ENCODE results near the gene APOC4. TPM values are rescaled to one million over a fixed set of nuclear protein-coding genes. Genes with fewer than 3 reads are reported as not detected.
"Not testable (repeated sequence)": the region's sequence is repeated elsewhere in the genome, so short reads cannot be mapped to it uniquely, and the experiment has no call there.

Gene APOC4
- polyA plus RNA-seq, 4 donors, result not detected

DNA sequence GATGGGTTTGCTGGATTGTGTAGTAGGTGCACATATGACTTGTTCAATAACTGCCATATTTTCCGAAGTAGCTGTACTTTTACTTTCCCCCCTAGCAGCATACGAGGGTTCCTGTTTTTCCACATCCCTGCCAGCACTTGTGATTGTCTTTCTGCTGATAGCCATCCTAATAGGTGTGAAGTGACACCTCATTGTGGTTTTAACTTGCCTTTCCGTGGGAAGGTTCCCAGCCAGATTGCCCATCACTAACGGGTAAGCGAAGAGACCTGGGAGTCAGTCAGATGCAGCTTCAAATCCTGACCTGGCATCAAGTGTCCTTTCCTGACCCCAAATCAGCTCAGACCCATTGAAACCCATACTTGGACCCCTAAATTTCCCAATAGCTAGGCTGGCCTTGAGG is 17.7 kb downstream of the APOC4 start:
- Histone ChIP-seq H3K27ac (ENCODE audit: low read depth in 1 of 3, low read length in 2 of 3) (no peak overlapping the region), H3K27me3 (ENCODE audit: control insufficient read depth in 3 of 3, insufficient read depth in 3 of 3, low read length in 3 of 3) (no peaks in the 10 kb centered on the region), H3K4me1 (ENCODE audit: control insufficient read depth in 3 of 3, insufficient read depth in 2 of 3, low read depth in 1 of 3, low read length in 2 of 3) (peaks cover 6 to 15% (median 7%) of the 10 kb centered on the region in 3 donors), H3K36me3 (ENCODE audit: control insufficient read depth in 3 of 3, insufficient read depth in 2 of 3, low read depth in 1 of 3, low read length in 3 of 3) (peaks cover 5 to 52% (median 8%) of the 10 kb centered on the region in 3 donors), H3K4me3 (ENCODE audit: low read depth in 1 of 3, low read length in 3 of 3) (no peak overlapping the region), H3K9me3 (ENCODE audit: control insufficient read depth in 2 of 2, insufficient read depth in 1 of 2, low read depth in 1 of 2, low read length in 1 of 2) (no peaks in the 10 kb centered on the region)
- WGBS, 3 donors, result 80 to 88% (median 84%) methylated on average over 5 of the region's 5 CpGs
- DNase-seq, result no peak
- no peak for FAIRE-seq

DNA sequence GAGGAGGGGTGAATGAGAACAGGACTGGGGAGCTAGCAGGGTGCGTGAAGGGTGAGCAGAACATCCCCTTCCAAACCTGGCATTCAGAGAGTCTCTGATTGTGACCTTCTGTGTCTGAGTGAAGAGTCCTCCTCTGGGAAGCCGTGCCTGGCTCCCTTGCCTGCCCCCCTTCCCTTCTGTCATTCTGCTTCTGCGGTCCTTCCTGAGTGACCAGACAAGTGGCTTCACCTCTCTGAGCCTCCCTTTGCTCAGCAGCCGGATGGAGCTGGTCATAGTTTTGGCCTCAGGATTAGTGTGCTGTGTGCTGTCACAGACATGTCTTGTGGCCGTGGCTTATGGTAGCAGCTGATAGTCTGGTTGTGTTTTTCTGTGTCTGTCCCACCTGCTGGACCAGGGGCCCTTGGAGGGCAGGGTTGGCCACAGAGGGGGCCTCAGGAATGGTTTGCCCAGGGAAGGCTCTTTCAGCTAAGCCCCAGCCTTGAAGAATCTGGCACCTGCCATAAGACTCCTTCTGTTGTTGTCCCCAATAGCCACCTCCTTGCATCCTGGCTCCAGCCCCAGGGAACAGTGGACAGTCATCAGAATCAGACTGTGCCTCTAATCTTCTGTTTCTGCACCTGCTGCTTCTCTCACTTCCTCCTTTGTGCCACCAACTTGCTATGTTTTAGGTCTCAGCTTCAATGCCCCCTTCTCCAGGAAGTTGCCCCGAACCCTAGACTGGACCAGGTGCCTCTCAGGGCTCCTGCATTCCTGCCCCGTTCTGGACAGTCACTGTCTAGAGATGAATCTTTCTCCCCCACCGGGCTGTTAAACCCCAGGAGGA is 19.1 kb downstream of the APOC4 start:
- Histone ChIP-seq H3K4me1 (ENCODE audit: control insufficient read depth in 3 of 3, insufficient read depth in 2 of 3, low read depth in 1 of 3, low read length in 2 of 3) (peaks cover 5 to 12% (median 6%) of the 10 kb centered on the region in 3 donors), H3K9me3 (ENCODE audit: control insufficient read depth in 2 of 2, insufficient read depth in 1 of 2, low read depth in 1 of 2, low read length in 1 of 2) (no peaks in the 10 kb centered on the region), H3K27me3 (ENCODE audit: control insufficient read depth in 3 of 3, insufficient read depth in 3 of 3, low read length in 3 of 3) (no peaks in the 10 kb centered on the region), H3K27ac (ENCODE audit: low read depth in 1 of 3, low read length in 2 of 3) (peak overlapping the region in 1 of 3 donors; percentile 37), H3K4me3 (ENCODE audit: low read depth in 1 of 3, low read length in 3 of 3) (no peak overlapping the region), H3K36me3 (ENCODE audit: control insufficient read depth in 3 of 3, insufficient read depth in 2 of 3, low read depth in 1 of 3, low read length in 3 of 3) (peaks cover 5 to 62% (median 8%) of the 10 kb centered on the region in 3 donors)
- 80 to 82% (median 81%) methylated on average over 8 of the region's 8 CpGs for WGBS, 3 donors
- no peak for DNase-seq
- FAIRE-seq, result no peak

DNA sequence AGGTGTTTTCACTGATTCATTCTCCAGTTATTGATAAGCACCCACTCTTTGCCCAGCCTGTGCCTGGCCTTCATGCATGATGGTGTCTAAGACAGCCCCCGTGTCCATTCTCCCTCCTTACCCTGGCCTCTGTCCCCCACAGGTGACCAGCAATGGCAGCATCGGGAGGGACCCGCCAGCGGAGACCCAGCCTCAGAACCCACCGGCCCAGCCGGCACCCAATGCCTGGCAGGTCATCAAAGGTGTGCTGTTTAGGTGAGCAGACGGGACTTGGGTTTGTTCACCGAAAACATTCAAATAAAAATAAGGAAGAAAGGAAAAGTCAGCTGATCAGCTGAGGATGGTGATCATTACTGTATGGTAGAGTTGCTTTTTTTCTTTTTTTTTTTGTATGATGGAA is 19.8 kb downstream of the APOC4 start:
- Histone ChIP-seq H3K27ac (ENCODE audit: low read depth in 1 of 3, low read length in 2 of 3) (no peak overlapping the region), H3K4me3 (ENCODE audit: low read depth in 1 of 3, low read length in 3 of 3) (no peak overlapping the region), H3K36me3 (ENCODE audit: control insufficient read depth in 3 of 3, insufficient read depth in 2 of 3, low read depth in 1 of 3, low read length in 3 of 3) (peaks cover 5 to 67% (median 8%) of the 10 kb centered on the region in 3 donors), H3K27me3 (ENCODE audit: control insufficient read depth in 3 of 3, insufficient read depth in 3 of 3, low read length in 3 of 3) (no peaks in the 10 kb centered on the region), H3K9me3 (ENCODE audit: control insufficient read depth in 2 of 2, insufficient read depth in 1 of 2, low read depth in 1 of 2, low read length in 1 of 2) (no peaks in the 10 kb centered on the region), H3K4me1 (ENCODE audit: control insufficient read depth in 3 of 3, insufficient read depth in 2 of 3, low read depth in 1 of 3, low read length in 2 of 3) (peaks cover 0 to 5% (median 4%) of the 10 kb centered on the region in 3 donors)
- WGBS, 3 donors, result 91 to 95% (median 93%) methylated on average over 8 of the region's 8 CpGs
- FAIRE-seq (no peak), DNase-seq (no peak)

DNA sequence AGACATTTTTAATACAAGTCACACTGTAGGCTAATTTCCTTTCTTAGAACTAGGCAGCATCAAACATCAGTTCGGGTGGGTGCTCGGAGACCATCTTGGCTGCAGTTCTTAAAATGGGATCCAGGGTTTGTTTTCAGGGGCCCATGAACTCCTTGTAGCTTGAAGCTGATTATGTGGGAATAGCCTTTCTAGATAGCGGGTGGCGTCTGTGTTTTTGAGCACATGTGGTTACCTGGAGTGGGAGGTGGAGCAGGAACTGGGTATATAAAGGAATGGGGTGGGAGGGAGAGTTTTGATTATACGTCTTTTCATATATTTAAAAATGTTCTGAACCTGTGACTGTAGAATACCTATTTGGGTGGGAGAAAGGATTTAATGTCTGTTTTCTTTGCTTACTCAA is 26.1 kb downstream of the APOC4 start:
- FAIRE-seq (no peak), DNase-seq (no peak)
- H3K4me1 ChIP-seq (ENCODE audit: control insufficient read depth in 3 of 3, insufficient read depth in 2 of 3, low read depth in 1 of 3, low read length in 2 of 3), result no peaks in the 10 kb centered on the region
- peaks cover 6 to 70% (median 9%) of the 10 kb centered on the region in 3 donors for H3K36me3 ChIP-seq (ENCODE audit: control insufficient read depth in 3 of 3, insufficient read depth in 2 of 3, low read depth in 1 of 3, low read length in 3 of 3)
- no peaks in the 10 kb centered on the region for H3K9me3 ChIP-seq (ENCODE audit: control insufficient read depth in 2 of 2, insufficient read depth in 1 of 2, low read depth in 1 of 2, low read length in 1 of 2)
- 93% methylated on average over 5 of the region's 5 CpGs for WGBS, 3 donors
- no peaks in the 10 kb centered on the region for H3K27me3 ChIP-seq (ENCODE audit: control insufficient read depth in 3 of 3, insufficient read depth in 3 of 3, low read length in 3 of 3)
- H3K27ac ChIP-seq (ENCODE audit: low read depth in 1 of 3, low read length in 2 of 3), result no peak overlapping the region
- H3K4me3 ChIP-seq (ENCODE audit: low read depth in 1 of 3, low read length in 3 of 3), result no peak overlapping the region

DNA sequence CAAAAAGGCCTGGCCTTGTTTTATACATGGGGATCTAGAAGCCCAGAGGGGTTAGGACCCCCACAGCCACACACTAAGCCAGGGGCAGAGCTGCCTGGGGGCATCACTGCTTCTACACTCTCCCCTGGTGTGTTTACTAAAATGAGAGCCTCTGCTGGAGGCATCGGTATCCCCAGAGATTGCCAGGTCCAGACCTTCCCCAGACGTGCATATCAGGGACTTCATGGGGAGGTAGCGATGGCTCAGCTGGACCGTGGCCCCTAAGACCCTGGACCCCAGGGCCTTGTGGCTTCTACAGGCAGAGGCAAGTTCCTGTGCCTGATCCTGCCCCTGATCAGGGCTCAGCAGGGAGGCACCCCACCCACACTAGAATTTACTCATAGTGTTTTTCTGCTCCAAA is 26.6 kb downstream of the APOC4 start:
- no peak overlapping the region for H3K27ac ChIP-seq (ENCODE audit: low read depth in 1 of 3, low read length in 2 of 3)
- peaks cover 6 to 71% (median 12%) of the 10 kb centered on the region in 3 donors for H3K36me3 ChIP-seq (ENCODE audit: control insufficient read depth in 3 of 3, insufficient read depth in 2 of 3, low read depth in 1 of 3, low read length in 3 of 3)
- H3K4me3 ChIP-seq (ENCODE audit: low read depth in 1 of 3, low read length in 3 of 3), result no peak overlapping the region
- DNase-seq, result no peak
- no peaks in the 10 kb centered on the region for H3K27me3 ChIP-seq (ENCODE audit: control insufficient read depth in 3 of 3, insufficient read depth in 3 of 3, low read length in 3 of 3)
- FAIRE-seq, result no peak
- WGBS, 3 donors, result 86 to 94% (median 90%) methylated on average over 4 of the region's 4 CpGs
- no peaks in the 10 kb centered on the region for H3K9me3 ChIP-seq (ENCODE audit: control insufficient read depth in 2 of 2, insufficient read depth in 1 of 2, low read depth in 1 of 2, low read length in 1 of 2)
- H3K4me1 ChIP-seq (ENCODE audit: control insufficient read depth in 3 of 3, insufficient read depth in 2 of 3, low read depth in 1 of 3, low read length in 2 of 3), result no peaks in the 10 kb centered on the region

DNA sequence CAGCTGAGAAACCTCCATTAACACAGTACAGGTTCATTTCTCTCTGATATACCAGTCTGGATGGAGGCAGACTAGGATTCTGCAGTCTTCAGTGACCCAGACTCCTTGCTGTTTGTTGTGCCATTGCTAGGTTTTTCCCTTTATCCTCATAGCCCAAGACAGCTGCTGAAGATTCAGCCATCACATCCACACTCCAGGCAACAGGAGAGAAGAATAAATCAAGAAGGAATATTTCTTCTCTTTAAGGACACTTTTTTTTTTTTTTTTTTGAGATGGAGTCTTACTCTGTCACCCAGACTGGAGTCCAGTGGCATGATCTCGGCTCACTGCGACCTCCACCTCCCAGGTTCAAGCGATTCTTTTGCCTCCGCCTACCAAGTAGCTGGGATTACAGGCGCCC is 27.4 kb downstream of the APOC4 start:
- H3K27ac ChIP-seq (ENCODE audit: low read depth in 1 of 3, low read length in 2 of 3), result no peak overlapping the region
- H3K27me3 ChIP-seq (ENCODE audit: control insufficient read depth in 3 of 3, insufficient read depth in 3 of 3, low read length in 3 of 3), result no peaks in the 10 kb centered on the region
- DNase-seq (no peak), FAIRE-seq (no peak)
- 94 to 99% (median 98%) methylated on average over 5 of the region's 5 CpGs for WGBS, 3 donors
- H3K4me3 ChIP-seq (ENCODE audit: low read depth in 1 of 3, low read length in 3 of 3), result no peak overlapping the region
- peaks cover 11 to 73% (median 12%) of the 10 kb centered on the region in 3 donors for H3K36me3 ChIP-seq (ENCODE audit: control insufficient read depth in 3 of 3, insufficient read depth in 2 of 3, low read depth in 1 of 3, low read length in 3 of 3)
- H3K4me1 ChIP-seq (ENCODE audit: control insufficient read depth in 3 of 3, insufficient read depth in 2 of 3, low read depth in 1 of 3, low read length in 2 of 3), result no peaks in the 10 kb centered on the region
- H3K9me3 ChIP-seq (ENCODE audit: control insufficient read depth in 2 of 2, insufficient read depth in 1 of 2, low read depth in 1 of 2, low read length in 1 of 2), result no peaks in the 10 kb centered on the region

DNA sequence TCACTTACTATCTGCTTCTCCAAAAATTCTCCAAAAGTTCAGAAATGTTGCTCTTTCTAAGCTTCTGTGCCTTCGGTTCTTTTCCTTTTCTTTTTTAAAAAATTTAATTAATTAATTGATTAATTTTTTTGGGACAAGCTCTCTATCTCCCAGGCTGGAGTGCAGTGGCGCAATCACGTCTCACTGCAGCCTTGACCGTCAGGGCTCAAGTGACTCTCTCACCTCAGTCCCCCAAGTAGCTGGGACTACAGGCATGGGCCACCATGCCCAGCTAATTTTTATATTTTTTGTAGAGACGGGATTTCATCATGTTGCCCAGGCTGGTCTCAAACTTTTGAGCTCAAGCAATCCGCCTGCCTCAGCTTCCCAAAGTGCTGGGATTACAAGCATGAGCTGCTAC is 29.4 kb downstream of the APOC4 start:
- H3K4me1 ChIP-seq (ENCODE audit: control insufficient read depth in 3 of 3, insufficient read depth in 2 of 3, low read depth in 1 of 3, low read length in 2 of 3); H3K9me3 ChIP-seq (ENCODE audit: control insufficient read depth in 2 of 2, insufficient read depth in 1 of 2, low read depth in 1 of 2, low read length in 1 of 2); FAIRE-seq; H3K27ac ChIP-seq (ENCODE audit: low read depth in 1 of 3, low read length in 2 of 3); H3K4me3 ChIP-seq (ENCODE audit: low read depth in 1 of 3, low read length in 3 of 3); H3K27me3 ChIP-seq (ENCODE audit: control insufficient read depth in 3 of 3, insufficient read depth in 3 of 3, low read length in 3 of 3); DNase-seq: not testable (repeated sequence)
- 89 to 96% (median 93%) methylated on average over 6 of the region's 6 CpGs for WGBS, 3 donors
- peaks cover 15 to 77% (median 26%) of the 10 kb centered on the region in 3 donors for H3K36me3 ChIP-seq (ENCODE audit: control insufficient read depth in 3 of 3, insufficient read depth in 2 of 3, low read depth in 1 of 3, low read length in 3 of 3)

DNA sequence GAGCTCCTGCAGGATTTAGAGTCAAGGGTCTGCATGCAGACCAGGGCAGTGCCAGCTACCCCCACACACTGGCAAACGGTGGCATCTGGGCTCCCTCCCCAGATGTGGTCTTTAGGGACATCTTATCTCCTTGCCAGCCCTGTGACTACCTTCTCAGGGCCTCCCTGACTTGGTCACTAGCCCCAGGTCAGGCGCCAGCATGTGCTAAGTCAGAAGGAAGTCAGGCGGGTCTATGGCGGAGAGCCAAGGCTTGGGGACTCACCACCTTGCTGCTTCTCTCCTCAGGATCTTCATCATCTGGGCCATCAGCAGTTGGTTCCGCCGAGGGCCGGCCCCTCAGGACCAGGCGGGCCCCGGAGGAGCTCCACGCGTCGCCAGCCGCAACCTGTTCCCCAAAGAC is 30.8 kb downstream of the APOC4 start:
- no peaks in the 10 kb centered on the region for H3K9me3 ChIP-seq (ENCODE audit: control insufficient read depth in 2 of 2, insufficient read depth in 1 of 2, low read depth in 1 of 2, low read length in 1 of 2)
- no peak overlapping the region for H3K27ac ChIP-seq (ENCODE audit: low read depth in 1 of 3, low read length in 2 of 3)
- WGBS, 3 donors, result 93 to 94% (median 94%) methylated on average over 13 of the region's 13 CpGs
- no peak overlapping the region for H3K4me3 ChIP-seq (ENCODE audit: low read depth in 1 of 3, low read length in 3 of 3)
- no peaks in the 10 kb centered on the region for H3K4me1 ChIP-seq (ENCODE audit: control insufficient read depth in 3 of 3, insufficient read depth in 2 of 3, low read depth in 1 of 3, low read length in 2 of 3)
- FAIRE-seq (no peak), DNase-seq (no peak)
- peaks cover 19 to 80% (median 36%) of the 10 kb centered on the region in 3 donors for H3K36me3 ChIP-seq (ENCODE audit: control insufficient read depth in 3 of 3, insufficient read depth in 2 of 3, low read depth in 1 of 3, low read length in 3 of 3)
- no peaks in the 10 kb centered on the region for H3K27me3 ChIP-seq (ENCODE audit: control insufficient read depth in 3 of 3, insufficient read depth in 3 of 3, low read length in 3 of 3)
